HG03095 (cell line): ENCODE results near the gene TRIM31.

Experiments used
- ATAC-seq: cut with Tn5 transposase; IDR thresholded peaks from one replicate; pipeline ENCODE4 v1.9.1; 2021; ENCODE audit warnings: moderate library complexity; ENCODE audit not compliant: unreplicated experiment

Gene TRIM31

GRCh38 chr6:30113003-30113759 lies at the start of gene TRIM31:
Gene TRIM31, minus strand, starts transcription at chr6:30113090. Its CDS starts 285 bp downstream, at chr6:30112805.
- ATAC-seq = no peak

DNA sequence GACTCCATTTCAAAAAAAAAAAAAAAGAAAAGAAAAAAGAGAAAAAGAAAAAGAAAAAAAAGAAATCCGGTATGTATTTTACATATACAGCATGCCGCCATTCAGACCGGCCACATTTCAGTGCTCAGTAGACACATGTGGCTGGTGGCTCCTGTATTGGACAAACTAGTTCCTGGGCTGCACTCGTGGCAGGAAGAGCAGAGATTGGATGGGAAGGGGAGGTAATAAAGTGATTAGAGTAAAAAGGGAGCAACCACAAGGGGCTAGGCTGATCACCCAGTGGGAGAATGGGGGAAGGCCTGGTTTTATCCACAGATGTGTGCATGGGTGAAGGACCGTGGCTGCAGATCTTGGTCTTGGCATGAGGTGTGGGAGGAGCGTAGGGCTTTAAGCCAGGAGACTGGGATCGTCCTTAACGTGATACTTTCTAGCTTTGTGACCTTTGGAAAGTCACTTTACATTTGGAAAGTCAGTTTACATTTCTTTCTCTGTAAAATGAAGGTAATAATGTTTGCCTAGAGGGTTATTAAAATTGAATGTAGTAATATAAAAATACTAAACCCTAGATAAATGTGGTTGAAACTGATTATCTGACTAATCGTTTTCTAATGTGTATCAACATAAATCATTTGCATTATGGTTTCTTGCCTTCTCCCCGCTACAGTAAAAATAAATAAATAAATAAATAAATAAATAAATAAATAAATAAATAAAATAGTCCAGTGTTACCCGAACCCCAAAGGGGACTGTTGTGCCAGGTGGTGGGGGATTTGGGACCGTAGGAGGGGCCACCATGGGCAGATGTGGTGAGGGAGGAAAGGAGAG lies 49.6 kb upstream of the TRIM31 start:
- ATAC-seq = no peak

DNA sequence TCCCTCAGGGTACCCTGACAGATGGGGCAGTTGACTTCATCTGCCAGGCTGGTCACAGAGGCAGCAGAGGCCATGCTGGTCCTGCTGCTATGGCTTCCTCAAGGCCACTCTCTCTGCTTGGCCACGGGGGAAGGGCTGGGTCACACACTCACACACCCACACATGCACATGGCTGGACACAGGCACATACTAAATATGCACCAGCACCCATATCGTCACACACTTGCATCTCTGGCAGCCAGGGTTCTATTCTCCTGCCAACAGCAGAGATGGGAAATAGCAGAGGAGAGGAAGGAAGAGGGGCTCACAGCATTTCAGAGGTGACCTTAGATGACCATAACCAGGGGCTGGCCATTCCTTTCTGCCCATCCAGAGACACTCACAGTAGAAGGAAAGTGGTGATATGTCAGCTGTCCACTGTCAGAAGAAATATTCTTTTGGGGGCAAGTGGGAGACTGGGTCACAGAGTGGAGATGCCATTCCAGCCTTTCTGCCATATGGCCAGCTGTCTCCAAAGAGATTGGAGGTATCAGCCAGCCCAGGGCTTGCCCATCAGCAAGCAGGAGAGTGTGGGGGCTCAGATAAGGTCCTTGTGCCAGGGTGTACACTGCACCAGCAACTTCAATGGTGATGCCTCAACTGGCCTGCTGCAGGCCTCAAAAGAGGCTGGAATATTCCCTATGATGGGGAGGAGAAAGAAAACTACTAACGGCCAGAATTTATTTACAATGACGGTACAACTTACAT lies 48.1 kb upstream of the TRIM31 start, which contains the start of gene TRIM10:
TSS of gene TRIM10 (minus strand) at position 427 of the 747 bp plus-strand sequence. CDS start at position 74, 353 bp downstream.
- ATAC-seq = no peak

DNA sequence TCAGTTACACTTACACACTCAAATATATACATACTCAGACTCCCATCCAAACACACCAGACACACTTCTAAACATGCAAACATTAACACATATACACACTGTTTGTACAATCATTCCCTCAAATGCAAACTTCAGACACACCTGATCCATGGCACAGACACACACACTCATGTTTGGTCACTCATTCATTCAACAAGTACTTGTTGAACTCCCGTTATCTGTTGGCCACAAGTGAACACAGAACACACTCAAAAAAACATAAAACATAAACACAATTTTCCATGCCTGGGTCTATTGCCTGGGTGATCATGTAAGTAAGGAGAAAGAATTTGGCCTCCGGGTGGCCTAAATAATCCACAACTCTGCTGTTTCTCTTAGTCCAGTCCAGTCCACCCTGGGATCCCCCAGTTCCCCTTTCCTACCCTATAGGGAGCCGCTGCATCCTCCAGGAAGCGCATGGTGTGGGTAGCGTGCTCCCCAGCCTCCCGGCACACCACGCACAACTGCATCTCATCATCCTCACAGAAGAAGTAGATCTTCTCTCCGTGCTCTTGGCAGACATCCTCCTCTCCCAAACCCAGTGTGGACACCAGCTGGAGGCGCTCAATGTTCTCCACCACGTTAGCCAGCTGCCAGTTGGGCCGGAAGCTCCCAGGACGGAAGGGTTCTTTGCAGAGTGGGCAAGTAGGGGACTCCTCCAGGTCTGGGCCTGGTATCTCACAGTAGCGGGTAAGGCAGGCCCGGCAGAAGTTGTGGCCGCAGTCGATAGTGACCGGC lies 47.3 kb upstream of the TRIM31 start:
- no peak for ATAC-seq

- no peak for ATAC-seq
Observed at GRCh38 chr6:30158475-30159040, 45.7 kb upstream of the TRIM31 start.

GRCh38 chr6:30157999-30158398 lies 45.1 kb upstream of the TRIM31 start:
- no peak for ATAC-seq

DNA sequence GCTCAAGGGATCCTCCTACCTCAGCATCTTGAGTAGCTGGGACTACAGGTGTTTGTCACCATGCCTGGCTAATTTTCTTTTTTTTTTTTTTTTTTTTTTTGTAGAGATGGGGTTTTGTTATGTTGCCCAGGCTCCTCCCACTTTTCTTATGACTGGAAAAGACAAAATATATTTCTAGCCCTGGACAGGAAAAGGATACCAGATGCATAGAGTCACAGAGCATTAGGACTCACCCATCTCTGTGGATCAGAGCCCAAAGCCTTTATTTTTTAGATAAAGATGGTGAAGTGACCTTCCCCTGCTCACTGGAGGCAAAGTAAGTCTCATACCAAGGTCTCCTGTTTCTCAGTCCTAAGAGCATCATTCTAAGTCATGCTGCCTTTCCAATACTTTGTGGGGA lies 44.7 kb upstream of the TRIM31 start:
- ATAC-seq = no peak

GRCh38 chr6:30156774-30157173 lies 43.9 kb upstream of the TRIM31 start:
- ATAC-seq = no peak

DNA sequence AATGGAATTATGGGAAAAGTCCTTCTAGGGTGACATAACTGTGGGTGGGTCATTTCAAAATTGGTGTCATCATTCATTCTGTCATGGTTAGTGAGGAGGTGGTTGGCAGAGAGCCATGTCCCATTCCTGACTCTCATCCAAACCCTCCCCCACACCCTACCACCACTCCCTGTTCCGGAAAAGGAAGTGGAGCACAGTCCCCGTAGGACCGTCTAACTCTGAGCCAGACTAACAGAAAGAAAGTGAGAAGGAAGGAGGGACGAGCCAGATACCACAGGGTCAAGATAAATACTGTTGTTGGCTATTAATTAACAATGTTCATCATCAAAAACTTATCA lies 43.3 kb upstream of the TRIM31 start:
- ATAC-seq = no peak

- no peak for ATAC-seq
Observed at GRCh38 chr6:30155520-30156261, 42.8 kb upstream of the TRIM31 start.

- no peak for ATAC-seq
Observed at GRCh38 chr6:30154709-30155519, 42.0 kb upstream of the TRIM31 start.

GRCh38 chr6:30154061-30154460 lies 41.2 kb upstream of the TRIM31 start:
- no peak for ATAC-seq

DNA sequence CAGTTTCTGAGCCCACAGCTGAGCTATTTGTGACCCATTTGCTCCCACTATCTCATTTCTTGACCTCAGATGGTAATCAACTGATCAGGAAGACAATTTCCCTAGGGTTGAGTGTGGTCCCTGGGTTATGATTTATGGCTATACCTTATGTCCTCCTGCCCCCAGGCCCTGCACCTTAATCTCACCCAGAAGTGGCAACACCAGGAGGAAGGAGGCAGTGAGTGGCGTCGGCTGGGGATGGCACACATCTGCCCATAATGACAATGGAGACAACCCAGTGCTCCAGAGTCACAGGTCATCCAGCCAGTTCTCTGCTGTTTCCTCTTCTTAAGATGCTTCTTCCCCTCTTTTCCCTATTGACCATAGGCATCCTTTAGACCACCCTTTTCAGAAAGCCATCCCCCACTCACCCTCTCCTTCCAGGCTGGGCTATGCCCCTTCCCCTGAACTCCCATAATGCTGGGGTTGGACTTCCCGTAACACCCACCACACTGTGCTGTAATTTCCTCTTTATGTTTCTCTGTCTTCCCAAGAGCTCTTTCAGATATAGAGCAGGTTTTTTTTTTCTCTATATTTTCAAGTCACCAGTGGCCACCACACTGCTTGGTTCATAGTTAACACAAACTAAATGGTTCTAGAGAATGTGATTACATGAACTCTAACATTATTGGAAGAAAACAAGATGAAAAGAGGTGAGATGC lies 40.2 kb upstream of the TRIM31 start:
- ATAC-seq = no peak

GRCh38 chr6:30152016-30152673 lies 39.3 kb upstream of the TRIM31 start:
- no peak for ATAC-seq

- no peak for ATAC-seq
Observed at GRCh38 chr6:30151580-30151979, 38.7 kb upstream of the TRIM31 start.

DNA sequence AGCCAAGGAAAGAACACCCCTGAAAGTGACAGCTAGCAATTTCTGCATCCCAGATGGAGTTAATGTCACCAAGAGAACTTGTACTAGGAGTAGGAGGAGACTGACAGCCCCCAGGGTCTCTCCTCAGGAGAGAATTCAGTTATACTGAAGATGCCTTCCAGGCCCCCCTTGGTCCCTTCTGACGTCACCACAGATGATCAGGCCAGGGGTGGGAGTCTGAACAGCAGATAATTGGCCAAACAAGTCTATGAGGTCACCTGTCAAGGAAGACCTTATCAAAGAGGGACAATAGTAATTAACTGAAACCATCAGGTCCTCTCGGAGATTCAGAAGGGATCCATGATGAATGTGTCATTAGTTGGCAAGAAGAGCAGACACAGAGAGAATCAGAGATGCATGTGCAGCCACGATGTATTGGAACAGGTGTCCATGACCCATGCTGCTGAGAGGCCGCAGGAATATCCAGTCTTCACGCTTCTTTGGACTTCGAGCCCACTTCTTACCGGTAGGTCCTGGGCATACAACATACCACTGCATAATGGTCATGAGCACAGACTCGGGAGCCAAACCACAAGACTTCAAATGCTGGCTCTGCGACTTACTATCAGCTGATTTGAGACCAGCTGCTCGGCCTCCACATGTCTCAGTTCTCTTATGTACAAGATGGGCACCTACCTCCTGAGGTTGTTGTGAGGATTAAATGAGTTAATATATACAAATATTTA lies 37.9 kb upstream of the TRIM31 start:
- no peak for ATAC-seq
